ENCODE measurements around the gene GJA3.

- TF ChIP-seq CTCF (IDR thresholded peaks at IDR 0.05) (no peak), POLR2AphosphoS5 (IDR thresholded peaks at IDR 0.05) (no peak), POLR2A (IDR thresholded peaks at IDR 0.05) (no peak)
Measured at GRCh38 chr13:20193162-20193906, 32.5 kb upstream of the GJA3 start.

All from transverse colon (tissue), 4 donors.